IMR-90 (cell line): Measurements from ENCODE around the gene GALNT13. TPM values are rescaled to one million over a fixed set of nuclear protein-coding genes. Genes with fewer than 3 reads are reported as not detected.

Experiments
- ATAC-seq: fragments of 200-7000 bp; cut with Tn5 transposase; 2 replicates; pipeline ENCODE4 v1.9.1; 2020; ENCODE audit warnings: low read depth, mild to moderate bottlenecking, moderate library complexity
- BruUV-seq: library from RNA; stranded (reverse); fragments of 400-500 nt; replicated peaks from 2 replicates; lab custom pipeline; 2021; lab: Mats Ljungman, UMichigan
- CTCF ChIA-PET: fragments of 300-600 bp; formaldehyde crosslinking; extraction: SDS; loops from one replicate; lab custom pipeline; 2021; ENCODE audit warnings: antibody characterized with exemption; lab: Yijun Ruan, JAX
- POLR2A ChIA-PET: fragments of 300-600 bp; sonication (Branson Sonifier 250); formaldehyde crosslinking; loops from one replicate; lab custom pipeline; 2022; ENCODE audit warnings: antibody characterized with exemption; ENCODE audit not compliant: unreplicated experiment; lab: Charles Lee
- DNase-seq: peaks from one replicate; pipeline ENCODE4 v3.0.0; 2013
- H2AFZ ChIP-seq: replicated peaks from 2 replicates; pipeline ENCODE3; 2013; ENCODE audit warnings: low read length, mild to moderate bottlenecking; ENCODE audit not compliant: poor library complexity
- H2AK5ac ChIP-seq: 2 replicates; pipeline ENCODE4 v1.6.1; 2013; ENCODE audit warnings: low read depth, low read length, inconsistent platforms
- H2AK9ac ChIP-seq: replicated peaks from 2 replicates; pipeline ENCODE3; 2013; ENCODE audit warnings: mild to moderate bottlenecking, low read depth, low read length, moderate library complexity; ENCODE audit not compliant: poor library complexity
- H2BK120ac ChIP-seq: 2 replicates; pipeline ENCODE4 v1.6.1; 2013; ENCODE audit warnings: low read depth, low read length, inconsistent platforms
- H2BK15ac ChIP-seq: 3 replicates; pipeline ENCODE4 v1.6.1; 2013; ENCODE audit warnings: low read depth, low read length, inconsistent platforms
- H2BK20ac ChIP-seq: 2 replicates; pipeline ENCODE4 v1.6.1; 2013; ENCODE audit warnings: low read depth, mild to moderate bottlenecking, inconsistent platforms, low read length, moderate library complexity
- H2BK5ac ChIP-seq: 2 replicates; pipeline ENCODE4 v1.6.1; 2013; ENCODE audit warnings: mild to moderate bottlenecking, low read depth, low read length, inconsistent platforms; ENCODE audit not compliant: poor library complexity, severe bottlenecking
- H3K14ac ChIP-seq: replicated peaks from 2 replicates; pipeline ENCODE4 v1.6.1; 2013; ENCODE audit warnings: low read depth, low read length, inconsistent platforms
- H3K18ac ChIP-seq: 2 replicates; pipeline ENCODE4 v1.6.1; 2013; ENCODE audit warnings: low read depth, low read length, control low read depth
- H3K23ac ChIP-seq: 2 replicates; pipeline ENCODE4 v1.6.1; 2013; ENCODE audit warnings: low read depth, low read length, inconsistent platforms
- H3K27ac ChIP-seq: 2 replicates; pipeline ENCODE4 v1.5.1; 2013; ENCODE audit warnings: mild to moderate bottlenecking, control low read depth, low read length; ENCODE audit not compliant: insufficient read depth
- H3K27me3 ChIP-seq: 2 replicates; pipeline ENCODE4 v1.6.1; 2013; ENCODE audit warnings: low read length; ENCODE audit not compliant: control insufficient read depth, insufficient read depth
- H3K36me3 ChIP-seq: 2 replicates; pipeline ENCODE4 v1.6.1; 2013; ENCODE audit warnings: low read length, mixed read lengths; ENCODE audit not compliant: control insufficient read depth, insufficient read depth
- H3K4ac ChIP-seq: 2 replicates; pipeline ENCODE4 v1.6.1; 2013; ENCODE audit warnings: low read depth, low read length, inconsistent platforms
- H3K4me1 ChIP-seq: 2 replicates; pipeline ENCODE4 v1.6.1; 2013; ENCODE audit warnings: low read length, mixed read lengths; ENCODE audit not compliant: control insufficient read depth, insufficient read depth
- H3K4me2 ChIP-seq: 2 replicates; pipeline ENCODE4 v1.6.1; 2013; ENCODE audit warnings: low read depth, mild to moderate bottlenecking, control low read depth, low read length, moderate library complexity
- H3K4me3 ChIP-seq: 2 replicates; pipeline ENCODE4 v1.5.1; 2013; ENCODE audit warnings: low read depth, mild to moderate bottlenecking, control low read depth, low read length, moderate library complexity; ENCODE audit not compliant: insufficient read depth
- H3K56ac ChIP-seq: 2 replicates; pipeline ENCODE4 v1.6.1; 2013; ENCODE audit warnings: low read length, inconsistent platforms; ENCODE audit not compliant: insufficient read depth; ENCODE audit errors: extremely low read depth
- H3K79me1 ChIP-seq, 2 experiments: 2 replicates each; pipeline ENCODE4 v1.6.1; 2013; ENCODE audit warnings: low read length in 2 of 2, inconsistent platforms in 1 of 2, low read depth in 1 of 2
- H3K9ac ChIP-seq: 2 replicates; pipeline ENCODE4 v1.6.1; 2013; ENCODE audit warnings: low read depth, low read length, control low read depth
- H3K9me1 ChIP-seq: 2 replicates; pipeline ENCODE4 v1.6.1; 2013; ENCODE audit warnings: low read length, inconsistent platforms; ENCODE audit not compliant: insufficient read depth
- H3K9me3 ChIP-seq: 2 replicates; pipeline ENCODE4 v1.6.1; 2013; ENCODE audit warnings: low read length; ENCODE audit not compliant: control insufficient read depth, insufficient read depth
- H4K20me1 ChIP-seq: 2 replicates; pipeline ENCODE4 v1.6.1; 2013; ENCODE audit warnings: low read length, inconsistent platforms; ENCODE audit not compliant: insufficient read depth
- H4K5ac ChIP-seq: 2 replicates; pipeline ENCODE4 v1.6.1; 2013; ENCODE audit warnings: mild to moderate bottlenecking, low read depth, low read length, control low read depth
- H4K8ac ChIP-seq, 2 experiments: 2 replicates each; pipeline ENCODE4 v1.6.1; 2013; ENCODE audit warnings: low read depth in 2 of 2, low read length in 2 of 2, control low read depth in 1 of 2, inconsistent platforms in 1 of 2
- H4K91ac ChIP-seq: 2 replicates; pipeline ENCODE4 v1.6.1; 2013; ENCODE audit warnings: low read depth, low read length, inconsistent platforms; ENCODE audit not compliant: insufficient read depth
- BHLHE40 ChIP-seq: fragments of 150-350 bp; IDR thresholded peaks from 2 replicates; pipeline ENCODE4 v1.6.1; 2016; ENCODE audit warnings: mild to moderate bottlenecking, low read depth, low read length
- CEBPB ChIP-seq: IDR thresholded peaks from 2 replicates; pipeline ENCODE4 v1.6.1; 2012; ENCODE audit warnings: low read depth, low read length, improper control_type of control experiment
- CHD1 ChIP-seq: IDR thresholded peaks from 2 replicates; pipeline ENCODE4 v1.6.1; 2012; ENCODE audit warnings: low read depth, low read length, improper control_type of control experiment
- FOS ChIP-seq: fragments of 150-350 bp; IDR thresholded peaks from 2 replicates; pipeline ENCODE4 v1.6.1; 2016; ENCODE audit warnings: low read depth, low read length
- MAFK ChIP-seq: IDR thresholded peaks from 2 replicates; pipeline ENCODE4 v1.6.1; 2012; ENCODE audit warnings: low read depth, low read length, improper control_type of control experiment
- MAZ ChIP-seq: IDR thresholded peaks from 2 replicates; pipeline ENCODE4 v1.6.1; 2012; ENCODE audit warnings: low read depth, mild to moderate bottlenecking, low read length, improper control_type of control experiment, moderate library complexity, borderline replicate concordance
- MXI1 ChIP-seq: IDR thresholded peaks from 2 replicates; pipeline ENCODE4 v1.6.1; 2012; ENCODE audit warnings: low read depth, mild to moderate bottlenecking, low read length, moderate library complexity, borderline replicate concordance
- NFE2L2 ChIP-seq: fragments of 150-350 bp; IDR thresholded peaks from 2 replicates; pipeline ENCODE4 v1.6.1; 2016; ENCODE audit warnings: low read depth, mild to moderate bottlenecking, low read length
- POLR2A ChIP-seq: IDR thresholded peaks from 2 replicates; pipeline ENCODE4 v1.6.1; 2012; ENCODE audit warnings: mild to moderate bottlenecking, low read depth, low read length
- RAD21 ChIP-seq: IDR thresholded peaks from 2 replicates; pipeline ENCODE4 v1.6.1; 2012; ENCODE audit warnings: low read length, improper control_type of control experiment
- WGBS, 2 experiments: methylation state at CpG; one replicate each; pipeline versions ENCODE4 v1.1.5 to v1.1.7; 2013; ENCODE audit warnings: missing lambda C conversion rate in 2 of 2; ENCODE audit not compliant: insufficient read length in 1 of 2; ENCODE audit errors: extremely low coverage in 2 of 2; 5-methylcytosine and 5-hydroxymethylcytosine counted together
- dilution Hi-C: fragments of 300-500 bp; cut with HindIII; formaldehyde crosslinking; loops from one replicate; pipeline ENCODE4 v1.14.3; 2018; ENCODE audit warnings: low sequenced_read_pairs; ENCODE audit not compliant: unreplicated experiment
- in situ Hi-C: fragments of 300-500 bp; cut with MboI; formaldehyde crosslinking; loops from 3 replicates; pipeline ENCODE4 v1.14.3; 2019; ENCODE audit warnings: low sequenced_read_pairs, inconsistent platforms, mixed read lengths
- intact Hi-C: fragments of 100-400 bp; cut with micrococcal nuclease; formaldehyde crosslinking; loops from 2 replicates; pipeline ENCODE4 v1.10.0; 2022
- polyA plus RNA-seq, 3 experiments: library from polyadenylated mRNA; depleted of rRNA; stranded (reverse); fragments of >200 nt; gene quantifications; 2 replicates each; pipeline ENCODE4 v1.2.3, GENCODE V29; 2012; ENCODE audit warnings: low replicate concordance in 1 of 3
- total RNA-seq: library from RNA; depleted of rRNA; stranded (reverse); fragments of >200 nt; gene quantifications from 2 replicates; pipeline ENCODE4 v1.2.3, GENCODE V29; 2012
- TF ChIP-seq, protein P1 (sequence below): fragments of 150-350 bp; IDR thresholded peaks from 2 replicates; pipeline ENCODE4 v1.6.1; 2016; ENCODE audit warnings: low read depth, mild to moderate bottlenecking, low read length, moderate library complexity, borderline replicate concordance

The GALNT13 gene
- total and polyA plus RNA-seq, 2 of the 4 experiments (the other 2 are of a cell fraction) = 0.03 TPM; not detected in 1

DNA sequence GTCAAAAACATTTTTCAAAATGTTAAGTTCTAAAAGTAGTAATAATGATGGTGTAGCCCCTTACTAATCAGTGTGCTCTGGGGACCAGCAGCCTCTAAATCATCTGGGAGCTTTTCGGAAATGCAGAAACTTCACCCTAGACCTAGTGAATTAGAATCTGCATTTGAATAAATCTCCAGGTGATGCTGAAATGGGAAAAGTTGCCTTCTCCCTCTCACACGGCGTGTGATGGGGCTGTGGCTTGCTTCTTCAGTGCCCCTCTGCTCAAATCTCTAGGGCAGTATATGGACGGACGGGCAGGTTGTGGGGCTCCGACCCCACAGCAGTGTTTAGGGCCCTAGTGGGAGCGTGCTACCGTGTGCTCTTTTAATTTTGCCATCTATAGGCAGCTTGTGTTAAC, 368.6 kb downstream of the GALNT13 start:
- intact Hi-C loops (no loop called here), in situ Hi-C loops (no loop called here), dilution Hi-C loops (no loop called here)
- no peaks in the 10 kb centered on the region for H3K27me3 ChIP-seq
- H3K14ac ChIP-seq = no peak overlapping the region
- no peak overlapping the region for H2BK15ac ChIP-seq
- H3K36me3 ChIP-seq = no peaks in the 10 kb centered on the region
- H2AFZ ChIP-seq = no peak overlapping the region
- H3K9ac ChIP-seq = no peak overlapping the region
- no peak overlapping the region for H3K27ac ChIP-seq
- ChIA-PET CTCF (no interaction called here), POLR2A (no interaction called here)
- no peak overlapping the region for H4K8ac ChIP-seq
- peaks cover 8% of the 10 kb centered on the region for H3K9me3 ChIP-seq
- H3K4ac ChIP-seq = no peak overlapping the region
- BruUV-seq = no TSS peak
- no peak for TF ChIP-seq CHD1
- no peak for TF ChIP-seq MAFK
- TF ChIP-seq NFE2L2 = no peak
- TF ChIP-seq MXI1 = no peak
- TF ChIP-seq RAD21 = no peak
- no peak for TF ChIP-seq FOS
- no peak for TF ChIP-seq POLR2A
- TF ChIP-seq, protein P1, sequence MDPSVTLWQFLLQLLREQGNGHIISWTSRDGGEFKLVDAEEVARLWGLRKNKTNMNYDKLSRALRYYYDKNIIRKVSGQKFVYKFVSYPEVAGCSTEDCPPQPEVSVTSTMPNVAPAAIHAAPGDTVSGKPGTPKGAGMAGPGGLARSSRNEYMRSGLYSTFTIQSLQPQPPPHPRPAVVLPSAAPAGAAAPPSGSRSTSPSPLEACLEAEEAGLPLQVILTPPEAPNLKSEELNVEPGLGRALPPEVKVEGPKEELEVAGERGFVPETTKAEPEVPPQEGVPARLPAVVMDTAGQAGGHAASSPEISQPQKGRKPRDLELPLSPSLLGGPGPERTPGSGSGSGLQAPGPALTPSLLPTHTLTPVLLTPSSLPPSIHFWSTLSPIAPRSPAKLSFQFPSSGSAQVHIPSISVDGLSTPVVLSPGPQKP = no peak
- TF ChIP-seq CEBPB = no peak
- no peak for TF ChIP-seq BHLHE40
- TF ChIP-seq MAZ = no peak
- no peaks in the 10 kb centered on the region for H3K4me1 ChIP-seq
- no peak overlapping the region for H2AK5ac ChIP-seq
- H2AK9ac ChIP-seq = no peak overlapping the region
- H4K5ac ChIP-seq = no peak overlapping the region
- H2BK5ac ChIP-seq = no peak overlapping the region
- no peak overlapping the region for H3K4me3 ChIP-seq
- H4K91ac ChIP-seq = no peak overlapping the region
- no peak overlapping the region for H3K4me2 ChIP-seq
- H4K20me1 ChIP-seq = no peaks in the 10 kb centered on the region
- H3K9me1 ChIP-seq = no peaks in the 10 kb centered on the region
- DNase-seq = no peak
- H3K56ac ChIP-seq = no peak overlapping the region
- H2BK120ac ChIP-seq = no peak overlapping the region
- no peak for ATAC-seq
- no peak overlapping the region for H3K18ac ChIP-seq
- H2BK20ac ChIP-seq = no peak overlapping the region
- no peak overlapping the region for H3K23ac ChIP-seq
- H3K79me1 ChIP-seq = no peaks in the 10 kb centered on the region
- no CpG with 5 or more reads among the region's 8 CpGs for WGBS, 2 experiments
